Activated T-cell treated with anti-CD3 and anti-CD28 coated beads, Interleukin-2, amount 50 U/mL, for 72 hours (primary cell): ENCODE data around the gene ARRDC4. TPM values are rescaled to one million over a fixed set of nuclear protein-coding genes. Genes with fewer than 3 reads are reported as not detected.

ENCODE experiments used
- ATAC-seq, 2 donors: fragments of 150-1000 bp; cut with Tn5 transposase; replicated peaks in 1 of 2; 2 replicates each; pipeline ENCODE4 v1.10.0; 2021; ENCODE audit warnings: moderate library complexity in 2 of 2, mild to moderate bottlenecking in 1 of 2
- DNase-seq, 2 donors: peaks; one replicate each; pipeline ENCODE4 v3.0.0; 2021 to 2022; ENCODE audit warnings: mixed read lengths in 1 of 2
- H3K27ac Mint-ChIP-seq: one replicate; pipeline ENCODE4 v1.8.0; 2022; ENCODE audit warnings: mild to moderate bottlenecking, moderate library complexity, mixed read lengths
- H3K27me3 Mint-ChIP-seq: one replicate; pipeline ENCODE4 v1.8.0; 2022; ENCODE audit warnings: low read depth, mixed read lengths
- H3K36me3 Mint-ChIP-seq, 2 donors: one replicate each; pipeline ENCODE4 v1.8.0; 2022; ENCODE audit warnings: mixed read lengths in 2 of 2, mild to moderate bottlenecking in 1 of 2; ENCODE audit not compliant: insufficient read depth in 2 of 2
- H3K4me1 Mint-ChIP-seq: one replicate; pipeline ENCODE4 v1.8.0; 2022; ENCODE audit warnings: low read depth, mixed read lengths
- H3K4me3 Mint-ChIP-seq, 2 donors: one replicate each; pipeline ENCODE4 v1.8.0; 2022; ENCODE audit warnings: mild to moderate bottlenecking in 2 of 2, mixed read lengths in 2 of 2, moderate library complexity in 2 of 2
- H3K9me3 Mint-ChIP-seq, 2 donors: one replicate each; pipeline ENCODE4 v1.8.0; 2022; ENCODE audit warnings: mixed read lengths in 2 of 2
- total RNA-seq, 2 donors: library from RNA; stranded (reverse); gene quantifications; one replicate each; pipeline ENCODE4 v1.2.3, GENCODE V29; 2022

The ARRDC4 gene
- total RNA-seq = 1 to 10 TPM; 1.5 to 1.8 TPM

GRCh38 chr15:97960364-97961066, at the start of gene ARRDC4:
ARRDC4 (plus strand) TSS chr15:97960703; CDS start chr15:97960862, 159 bp downstream.
- peak; percentile 92 to 97 for DNase-seq
- peak within 1 kb of the TSS; percentile 77 to 87 for H3K4me3 Mint-ChIP-seq
- H3K4me1 Mint-ChIP-seq = peaks cover 21% of the 10 kb centered on the region
- H3K27ac Mint-ChIP-seq = peak within 1 kb of the TSS; percentile 40
- no peaks in the 10 kb centered on the region for H3K9me3 Mint-ChIP-seq
- H3K27me3 Mint-ChIP-seq = peaks cover 5% of the 10 kb centered on the region
- no peaks in the 10 kb centered on the region for H3K36me3 Mint-ChIP-seq
- ATAC-seq = peak; percentile 97 to 98

GRCh38 chr15:97914711-97915110, 45.8 kb upstream of the ARRDC4 start:
- Mint-ChIP-seq H3K27ac (no peak overlapping the region), H3K4me3 (no peak overlapping the region), H3K27me3 (peaks cover 15% of the 10 kb centered on the region), H3K4me1 (no peaks in the 10 kb centered on the region), H3K9me3 (no peaks in the 10 kb centered on the region), H3K36me3 (no peaks in the 10 kb centered on the region)
- no peak for DNase-seq
- no peak for ATAC-seq

- H3K27me3 Mint-ChIP-seq = peaks cover 15% of the 10 kb centered on the region
- ATAC-seq (no peak), DNase-seq (no peak)
- H3K27ac Mint-ChIP-seq = no peak overlapping the region
- H3K36me3 Mint-ChIP-seq = no peaks in the 10 kb centered on the region
- no peaks in the 10 kb centered on the region for H3K9me3 Mint-ChIP-seq
- no peak overlapping the region for H3K4me3 Mint-ChIP-seq
- H3K4me1 Mint-ChIP-seq = no peaks in the 10 kb centered on the region
These were observed 45.2 kb upstream of the ARRDC4 start for GRCh38 chr15:97915261-97915660.

GRCh38 chr15:97921296-97921865, 39.1 kb upstream of the ARRDC4 start:
- Mint-ChIP-seq H3K36me3 (no peaks in the 10 kb centered on the region), H3K9me3 (peaks cover 2 to 5% of the 10 kb centered on the region in 2 donors), H3K4me1 (no peaks in the 10 kb centered on the region), H3K27me3 (peaks cover 5% of the 10 kb centered on the region), H3K4me3 (no peak overlapping the region), H3K27ac (no peak overlapping the region)
- DNase-seq = no peak
- no peak for ATAC-seq

- H3K4me1 Mint-ChIP-seq = no peaks in the 10 kb centered on the region
- no peak for ATAC-seq
- no peak for DNase-seq
- peaks cover 0 to 1% of the 10 kb centered on the region in 2 donors for H3K36me3 Mint-ChIP-seq
- peaks cover 6 to 9% of the 10 kb centered on the region in 2 donors for H3K9me3 Mint-ChIP-seq
- no peaks in the 10 kb centered on the region for H3K27me3 Mint-ChIP-seq
- no peak overlapping the region for H3K4me3 Mint-ChIP-seq
- no peak overlapping the region for H3K27ac Mint-ChIP-seq
These were observed 30.9 kb upstream of the ARRDC4 start for GRCh38 chr15:97929456-97930229.

GRCh38 chr15:97930230-97930629, 30.3 kb upstream of the ARRDC4 start:
- no peak for DNase-seq
- ATAC-seq = no peak
- H3K27me3 Mint-ChIP-seq = no peaks in the 10 kb centered on the region
- no peaks in the 10 kb centered on the region for H3K4me1 Mint-ChIP-seq
- H3K36me3 Mint-ChIP-seq = peaks cover 0 to 1% of the 10 kb centered on the region in 2 donors
- no peak overlapping the region for H3K4me3 Mint-ChIP-seq
- H3K9me3 Mint-ChIP-seq = peaks cover 6 to 9% of the 10 kb centered on the region in 2 donors
- H3K27ac Mint-ChIP-seq = no peak overlapping the region

- DNase-seq (no peak), ATAC-seq (no peak)
- H3K9me3 Mint-ChIP-seq = peaks cover 5 to 11% of the 10 kb centered on the region in 2 donors
- no peaks in the 10 kb centered on the region for H3K4me1 Mint-ChIP-seq
- peaks cover 0 to 1% of the 10 kb centered on the region in 2 donors for H3K36me3 Mint-ChIP-seq
- H3K27me3 Mint-ChIP-seq = no peaks in the 10 kb centered on the region
- no peak overlapping the region for H3K4me3 Mint-ChIP-seq
- no peak overlapping the region for H3K27ac Mint-ChIP-seq
These were observed 29.2 kb upstream of the ARRDC4 start for GRCh38 chr15:97931314-97931713.

- no peaks in the 10 kb centered on the region for H3K4me1 Mint-ChIP-seq
- no peak overlapping the region for H3K4me3 Mint-ChIP-seq
- DNase-seq (no peak), ATAC-seq (no peak)
- peaks cover 4 to 11% of the 10 kb centered on the region in 2 donors for H3K9me3 Mint-ChIP-seq
- H3K27ac Mint-ChIP-seq = no peak overlapping the region
- H3K27me3 Mint-ChIP-seq = no peaks in the 10 kb centered on the region
- peaks cover 0 to 1% of the 10 kb centered on the region in 2 donors for H3K36me3 Mint-ChIP-seq
These were observed 26.9 kb upstream of the ARRDC4 start for GRCh38 chr15:97933589-97933988.

- Mint-ChIP-seq H3K36me3 (no peaks in the 10 kb centered on the region), H3K27ac (no peak overlapping the region), H3K9me3 (no peaks in the 10 kb centered on the region), H3K27me3 (no peaks in the 10 kb centered on the region), H3K4me3 (no peak overlapping the region), H3K4me1 (no peaks in the 10 kb centered on the region)
- DNase-seq = no peak
- no peak for ATAC-seq
These were observed 19.5 kb upstream of the ARRDC4 start for GRCh38 chr15:97940993-97941392.

GRCh38 chr15:97941572-97941971, 18.9 kb upstream of the ARRDC4 start:
- H3K27me3 Mint-ChIP-seq = no peaks in the 10 kb centered on the region
- ATAC-seq (no peak), DNase-seq (no peak)
- H3K4me1 Mint-ChIP-seq = no peaks in the 10 kb centered on the region
- no peaks in the 10 kb centered on the region for H3K9me3 Mint-ChIP-seq
- H3K27ac Mint-ChIP-seq = no peak overlapping the region
- H3K4me3 Mint-ChIP-seq = no peak overlapping the region
- no peaks in the 10 kb centered on the region for H3K36me3 Mint-ChIP-seq

- no peaks in the 10 kb centered on the region for H3K27me3 Mint-ChIP-seq
- no peak for ATAC-seq
- peaks cover 0 to 2% of the 10 kb centered on the region in 2 donors for H3K9me3 Mint-ChIP-seq
- no peaks in the 10 kb centered on the region for H3K4me1 Mint-ChIP-seq
- H3K36me3 Mint-ChIP-seq = no peaks in the 10 kb centered on the region
- no peak overlapping the region for H3K4me3 Mint-ChIP-seq
- DNase-seq = no peak
- H3K27ac Mint-ChIP-seq = no peak overlapping the region
These were observed 15.8 kb upstream of the ARRDC4 start for GRCh38 chr15:97944724-97945123.

- H3K4me1 Mint-ChIP-seq = no peaks in the 10 kb centered on the region
- no peak for ATAC-seq
- H3K4me3 Mint-ChIP-seq = no peak overlapping the region
- H3K27ac Mint-ChIP-seq = no peak overlapping the region
- DNase-seq = no peak
- no peaks in the 10 kb centered on the region for H3K36me3 Mint-ChIP-seq
- H3K27me3 Mint-ChIP-seq = no peaks in the 10 kb centered on the region
- H3K9me3 Mint-ChIP-seq = peaks cover 0 to 2% of the 10 kb centered on the region in 2 donors
These were observed 12.8 kb upstream of the ARRDC4 start for GRCh38 chr15:97947465-97948260.

GRCh38 chr15:97953254-97953653, 7.2 kb upstream of the ARRDC4 start:
- no peaks in the 10 kb centered on the region for H3K27me3 Mint-ChIP-seq
- no peak overlapping the region for H3K27ac Mint-ChIP-seq
- ATAC-seq (no peak), DNase-seq (no peak)
- H3K4me3 Mint-ChIP-seq = no peak overlapping the region
- H3K9me3 Mint-ChIP-seq = peaks cover 0 to 2% of the 10 kb centered on the region in 2 donors
- H3K36me3 Mint-ChIP-seq = no peaks in the 10 kb centered on the region
- no peaks in the 10 kb centered on the region for H3K4me1 Mint-ChIP-seq
